H9 (cell line): ENCODE results near the gene SQSTM1. TPM values are rescaled to one million over a fixed set of nuclear protein-coding genes. Genes with fewer than 3 reads are reported as not detected.

Experiments
- DNase-seq: peaks from one replicate; pipeline ENCODE4 v3.0.0-alpha.2; 2017
- H2AFZ ChIP-seq: one replicate; pipeline ENCODE4 v1.6.1; 2013; ENCODE audit warnings: mild to moderate bottlenecking, low read length, control low read depth, moderate library complexity
- H2AK5ac ChIP-seq: 2 replicates; pipeline ENCODE4 v1.6.1; 2013; ENCODE audit warnings: low read length, control low read depth, mixed read lengths; ENCODE audit not compliant: insufficient read length
- H2BK120ac ChIP-seq: one replicate; pipeline ENCODE4 v1.6.1; 2013; ENCODE audit warnings: low read depth, mild to moderate bottlenecking, low read length, control low read depth, inconsistent platforms; ENCODE audit not compliant: poor library complexity, severe bottlenecking
- H2BK12ac ChIP-seq: 2 replicates; pipeline ENCODE4 v1.6.1; 2013; ENCODE audit warnings: low read length, control low read depth, mixed read lengths, low read depth; ENCODE audit not compliant: insufficient read length
- H2BK15ac ChIP-seq: 2 replicates; pipeline ENCODE4 v1.6.1; 2013; ENCODE audit warnings: low read depth, low read length, control low read depth
- H2BK20ac ChIP-seq: one replicate; pipeline ENCODE4 v1.6.1; 2013; ENCODE audit warnings: low read depth, mild to moderate bottlenecking, low read length, control low read depth, inconsistent platforms; ENCODE audit not compliant: poor library complexity, severe bottlenecking
- H2BK5ac ChIP-seq: 2 replicates; pipeline ENCODE4 v1.6.1; 2013; ENCODE audit warnings: low read length, control low read depth, mixed read lengths; ENCODE audit not compliant: insufficient read length
- H3K14ac ChIP-seq: 2 replicates; pipeline ENCODE4 v1.6.1; 2013; ENCODE audit warnings: low read length, control low read depth; ENCODE audit not compliant: insufficient read depth
- H3K18ac ChIP-seq: 2 replicates; pipeline ENCODE4 v1.6.1; 2013; ENCODE audit warnings: low read depth, mild to moderate bottlenecking, mixed read lengths, low read length, control low read depth; ENCODE audit not compliant: insufficient read length
- H3K23ac ChIP-seq: 2 replicates; pipeline ENCODE4 v1.6.1; 2013; ENCODE audit warnings: low read length, control low read depth, mixed read lengths, low read depth; ENCODE audit not compliant: insufficient read length
- H3K23me2 ChIP-seq: 2 replicates; pipeline ENCODE4 v1.6.1; 2013; ENCODE audit warnings: low read depth, mild to moderate bottlenecking, mixed read lengths, low read length, control low read depth; ENCODE audit not compliant: insufficient read length, poor library complexity, severe bottlenecking
- H3K27ac ChIP-seq: 2 replicates; pipeline ENCODE4 v1.5.1; 2013; ENCODE audit warnings: low read length, control low read depth, mixed read lengths, low read depth; ENCODE audit not compliant: insufficient read length
- H3K27me3 ChIP-seq: 2 replicates; pipeline ENCODE4 v1.6.1; 2013; ENCODE audit warnings: low read length, control low read depth, inconsistent platforms; ENCODE audit not compliant: insufficient read depth
- H3K4ac ChIP-seq: 2 replicates; pipeline ENCODE4 v1.6.1; 2013; ENCODE audit warnings: low read depth, mild to moderate bottlenecking, control low read depth, inconsistent platforms, low read length, moderate library complexity
- H3K4me1 ChIP-seq: 2 replicates; pipeline ENCODE4 v1.6.1; 2013; ENCODE audit warnings: low read length, control low read depth, inconsistent platforms; ENCODE audit not compliant: insufficient read depth
- H3K4me2 ChIP-seq: 2 replicates; pipeline ENCODE4 v1.6.1; 2013; ENCODE audit warnings: low read length, control low read depth, mixed read lengths; ENCODE audit not compliant: insufficient read length, insufficient read depth
- H3K56ac ChIP-seq: 2 replicates; pipeline ENCODE4 v1.6.1; 2013; ENCODE audit warnings: low read depth, mild to moderate bottlenecking, mixed read lengths, low read length, control low read depth; ENCODE audit not compliant: insufficient read length
- H3K79me1 ChIP-seq: 2 replicates; pipeline ENCODE4 v1.6.1; 2013; ENCODE audit warnings: low read depth, mild to moderate bottlenecking, moderate library complexity, low read length, control low read depth, inconsistent platforms; ENCODE audit not compliant: insufficient read depth, poor library complexity, severe bottlenecking
- H3K79me2 ChIP-seq: 2 replicates; pipeline ENCODE4 v1.6.1; 2013; ENCODE audit warnings: low read length, control low read depth, inconsistent platforms; ENCODE audit not compliant: insufficient read depth
- H3K9ac ChIP-seq: 2 replicates; pipeline ENCODE4 v1.6.1; 2013; ENCODE audit warnings: low read length, control low read depth, mixed read lengths; ENCODE audit not compliant: insufficient read length; ENCODE audit errors: extremely low read depth
- H3K9me3 ChIP-seq: one replicate; pipeline ENCODE4 v1.6.1; 2013; ENCODE audit warnings: low read depth, low read length, inconsistent platforms; ENCODE audit not compliant: control insufficient read depth
- H3T11ph ChIP-seq: one replicate; pipeline ENCODE4 v1.6.1; 2013; ENCODE audit warnings: mild to moderate bottlenecking, low read length, control low read depth, inconsistent platforms
- H4K20me1 ChIP-seq: one replicate; pipeline ENCODE4 v1.6.1; 2013; ENCODE audit not compliant: control insufficient read depth, insufficient read length, insufficient read depth
- H4K5ac ChIP-seq: 2 replicates; pipeline ENCODE4 v1.6.1; 2013; ENCODE audit warnings: low read depth, mild to moderate bottlenecking, mixed read lengths, low read length, control low read depth; ENCODE audit not compliant: insufficient read length
- H4K8ac ChIP-seq: replicated peaks from 2 replicates; pipeline ENCODE4 v1.6.1; 2013; ENCODE audit warnings: low read length, control low read depth, mixed read lengths, low read depth; ENCODE audit not compliant: insufficient read length
- H4K91ac ChIP-seq: 2 replicates; pipeline ENCODE4 v1.6.1; 2013; ENCODE audit warnings: low read depth, mild to moderate bottlenecking, moderate library complexity, mixed read lengths, low read length, control low read depth; ENCODE audit not compliant: insufficient read length
- H3K27ac Mint-ChIP-seq, 3 experiments: 2 replicates in 2 of 3; 3 replicates in 1 of 3; pipeline ENCODE4 v1.8.0; 2020 to 2021; ENCODE audit warnings: mixed read lengths in 3 of 3, mild to moderate bottlenecking in 1 of 3, moderate library complexity in 1 of 3
- H3K27me3 Mint-ChIP-seq: 2 replicates; pipeline ENCODE4 v1.8.0; 2021; ENCODE audit warnings: low read depth, mild to moderate bottlenecking, moderate library complexity, mixed read lengths
- H3K36me3 Mint-ChIP-seq, 3 experiments: 2 replicates in 2 of 3; 3 replicates in 1 of 3; pipeline ENCODE4 v1.8.0; 2020 to 2021; ENCODE audit warnings: low read depth in 3 of 3, mixed read lengths in 3 of 3; ENCODE audit not compliant: insufficient read depth in 1 of 3
- H3K4me1 Mint-ChIP-seq, 2 experiments: 2 replicates each; pipeline ENCODE4 v1.8.0; 2020; ENCODE audit warnings: mixed read lengths in 2 of 2
- H3K4me3 Mint-ChIP-seq, 2 experiments: 2 replicates in 1 of 2; 3 replicates in 1 of 2; pipeline ENCODE4 v1.8.0; 2020 to 2021; ENCODE audit warnings: mild to moderate bottlenecking in 2 of 2, mixed read lengths in 2 of 2, moderate library complexity in 1 of 2
- H3K9me3 Mint-ChIP-seq, 2 experiments: 2 replicates in 1 of 2; 3 replicates in 1 of 2; pipeline ENCODE4 v1.8.0; 2020; ENCODE audit warnings: mild to moderate bottlenecking in 2 of 2, mixed read lengths in 2 of 2, moderate library complexity in 1 of 2
- CTCF ChIP-seq: fragments of 200-600 bp; sonication (generic); conservative IDR thresholded peaks from 3 replicates; pipeline ENCODE4 v1.8.0; 2021; ENCODE audit warnings: antibody characterized with exemption, mild to moderate bottlenecking
- WGBS: extraction: QIAGEN DNeasy Blood & Tissue Kit; methylation state at CpG from one replicate; pipeline ENCODE4 v1.1.7; 2013; ENCODE audit warnings: missing lambda C conversion rate, low lambda C conversion rate, mixed read lengths; ENCODE audit not compliant: insufficient read length; ENCODE audit errors: extremely low coverage; 5-methylcytosine and 5-hydroxymethylcytosine counted together
- total RNA-seq: library from RNA; stranded (reverse); gene quantifications from 2 replicates; pipeline ENCODE4 v1.2.1, GENCODE V29; 2021

The SQSTM1 gene
- total RNA-seq, 1 experiment from 2014 or later, result 144 TPM

GRCh38 chr5:179792612-179793467 lies 27.9 kb upstream of the SQSTM1 start:
- Histone ChIP-seq H3K9ac (no peak overlapping the region), H2BK15ac (no peak overlapping the region), H3K23me2 (peaks cover 3% of the 10 kb centered on the region), H3K23ac (no peak overlapping the region), H2BK5ac (no peak overlapping the region), H2AFZ (no peak overlapping the region), H4K8ac (no peak overlapping the region), H3K18ac (no peak overlapping the region), H2BK20ac (no peak overlapping the region), H2AK5ac (no peak overlapping the region), H2BK12ac (no peak overlapping the region), H4K5ac (no peak overlapping the region), H3K79me2 (no peaks in the 10 kb centered on the region), H3K56ac (no peak overlapping the region), H4K20me1 (no peaks in the 10 kb centered on the region), H3K9me3 (no peaks in the 10 kb centered on the region), H3T11ph (no peak overlapping the region), H3K27me3 (no peaks in the 10 kb centered on the region), H3K4ac (no peak overlapping the region), H3K4me2 (no peak overlapping the region), H3K4me1 (no peaks in the 10 kb centered on the region), H2BK120ac (no peak overlapping the region), H4K91ac (no peak overlapping the region), H3K14ac (no peak overlapping the region), H3K27ac (no peak overlapping the region), H3K79me1 (no peaks in the 10 kb centered on the region)
- DNase-seq, result no peak
- no CpG with 5 or more reads among the region's 24 CpGs for WGBS
- peaks cover 8 to 14% (median 14%) of the 10 kb centered on the region in 3 experiments; a peak in 6 of 7 replicates for H3K36me3 Mint-ChIP-seq
- peak overlapping the region in 1 of 3 experiments; percentile 34; a peak in 2 of 7 replicates for H3K27ac Mint-ChIP-seq
- H3K9me3 Mint-ChIP-seq, result peaks cover 3 to 4% of the 10 kb centered on the region in 2 experiments
- H3K4me1 Mint-ChIP-seq, result peaks cover 17 to 18% of the 10 kb centered on the region in 2 experiments
- TF ChIP-seq CTCF, result no peak
- H3K4me3 Mint-ChIP-seq, result peak overlapping the region in 1 of 2 experiments; percentile 58; a peak in 2 of 5 replicates
- peaks cover 7% of the 10 kb centered on the region for H3K27me3 Mint-ChIP-seq
